NCI-H2171 (cell line): ENCODE data around the gene CNTFR.

Source experiments
- DNase-seq: peaks from one replicate; lab custom pipeline; 2025; lab: John Stamatoyannopoulos, UW

Gene CNTFR

GRCh38 chr9:34572628-34573027 lies 16.9 kb downstream of the CNTFR start:
- no peak for DNase-seq

- no peak for DNase-seq
Measured at GRCh38 chr9:34572092-34572491, 17.4 kb downstream of the CNTFR start.

GRCh38 chr9:34571481-34571810 lies 18.1 kb downstream of the CNTFR start:
- DNase-seq: no peak

DNA sequence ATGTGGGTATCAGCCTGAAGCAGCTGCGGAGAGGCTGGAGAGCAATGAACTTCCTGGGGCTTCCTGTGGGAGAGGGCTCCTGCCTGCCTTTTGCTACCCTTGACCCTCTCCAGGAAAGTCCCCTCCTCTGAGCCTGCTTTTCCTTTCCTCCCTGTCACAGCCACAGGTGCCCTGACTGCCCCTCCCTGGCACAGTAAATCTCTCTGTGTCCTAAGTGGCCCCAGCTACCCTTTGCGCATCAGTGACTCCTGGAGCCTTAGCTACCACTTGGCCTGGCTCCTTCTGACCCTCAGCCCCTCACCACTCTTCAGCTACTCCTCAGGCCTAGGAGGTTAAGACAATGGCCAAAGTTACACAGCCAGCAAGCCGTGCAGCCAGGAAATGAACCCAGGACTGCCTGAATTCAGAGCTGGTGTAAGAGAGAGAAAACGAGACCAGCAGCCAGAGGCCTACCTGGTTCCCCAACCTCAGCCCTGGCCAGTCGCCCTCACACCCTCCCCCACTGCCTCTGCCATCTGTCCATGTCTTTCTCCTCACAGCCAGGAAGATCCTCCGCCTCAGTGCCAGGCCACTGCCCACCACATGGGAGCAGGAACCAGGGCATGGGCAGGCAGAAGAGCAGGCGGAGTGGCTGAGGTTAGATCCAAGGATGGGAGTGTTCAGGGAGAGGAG lies 18.6 kb downstream of the CNTFR start:
- DNase-seq: no peak

- DNase-seq: no peak
Measured at GRCh38 chr9:34570376-34570775, 19.1 kb downstream of the CNTFR start.

DNA sequence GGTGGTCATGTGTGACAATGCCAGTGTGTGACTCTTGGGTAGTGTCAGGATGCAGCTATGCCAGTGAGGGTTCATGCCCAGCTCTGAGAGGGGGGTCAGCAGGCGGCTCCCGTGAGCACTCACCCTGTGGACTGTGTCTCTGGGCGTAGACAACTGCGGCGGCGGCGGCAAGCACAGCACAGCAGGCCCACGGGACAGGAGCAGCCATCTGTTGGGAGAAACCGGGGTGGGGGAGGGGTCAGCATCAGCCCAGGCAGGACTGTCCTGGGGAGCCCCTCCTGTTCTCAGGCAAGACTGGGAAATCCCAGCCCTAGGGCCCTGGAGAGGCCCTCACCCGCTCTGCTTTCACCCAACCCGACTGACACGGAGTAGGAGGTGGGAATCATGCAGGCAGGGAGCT lies 20.8 kb downstream of the CNTFR start:
- peak; percentile 36 for DNase-seq

DNA sequence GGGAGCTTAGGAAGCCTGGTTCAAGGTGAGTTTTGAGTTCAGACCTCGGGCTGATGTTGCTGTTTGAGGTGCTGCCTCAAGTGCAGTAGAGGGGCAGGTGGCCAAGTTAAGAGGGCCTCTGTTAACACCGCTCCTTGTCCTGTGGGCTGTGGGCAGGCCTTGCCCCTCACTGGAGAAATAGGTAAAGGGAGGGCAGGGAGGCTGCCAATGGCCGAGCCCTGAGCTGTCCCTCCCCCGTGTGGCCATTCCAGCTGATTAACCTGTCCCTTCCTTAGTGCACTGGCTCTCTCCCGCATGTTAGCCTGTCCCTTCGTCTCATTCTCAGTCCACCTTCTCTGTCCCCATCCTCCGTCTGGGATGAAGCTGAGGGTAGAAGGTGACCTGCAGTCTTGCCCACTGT lies 21.4 kb downstream of the CNTFR start:
- DNase-seq: no peak

GRCh38 chr9:34566972-34567371 lies 22.6 kb downstream of the CNTFR start:
- no peak for DNase-seq

DNA sequence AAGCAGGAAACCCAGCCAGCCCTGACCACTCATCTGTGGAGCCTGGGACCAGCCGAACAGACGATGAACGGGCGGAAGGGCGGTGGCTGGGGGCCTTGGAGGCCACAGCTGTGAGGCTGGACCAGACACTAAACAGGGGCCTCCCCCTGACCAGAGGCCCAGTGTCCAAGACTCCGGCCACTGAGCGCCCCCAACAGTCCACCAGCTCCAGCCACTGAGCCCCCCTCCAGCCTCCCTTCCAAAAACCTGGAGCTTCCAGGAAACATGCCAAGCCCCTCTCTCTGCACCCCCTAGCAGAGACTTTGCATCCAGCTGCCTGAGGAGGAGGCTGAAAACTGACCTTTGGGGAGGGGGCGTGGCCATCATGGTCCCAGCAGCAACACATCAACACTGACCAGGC lies 23.2 kb downstream of the CNTFR start:
- no peak for DNase-seq

DNA sequence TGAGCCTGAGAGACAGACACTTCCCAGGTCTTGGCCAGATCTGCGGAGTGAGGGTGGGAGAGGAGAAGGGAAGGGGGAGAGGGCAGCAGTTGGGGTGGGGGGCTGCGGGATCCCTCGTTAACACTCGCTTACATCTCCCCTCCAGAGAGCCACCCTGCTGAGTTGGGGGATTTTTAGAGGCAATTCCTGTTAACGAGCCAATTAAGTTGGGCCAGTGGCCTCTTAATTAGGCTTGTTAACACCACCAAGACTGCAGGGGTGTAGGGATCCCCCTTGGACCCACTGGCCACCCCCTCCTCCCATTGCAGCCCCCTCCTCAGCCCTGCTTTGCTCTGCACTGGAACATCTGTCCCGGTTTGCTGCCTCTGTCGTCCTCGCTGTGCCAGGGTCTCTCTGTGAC lies 23.7 kb downstream of the CNTFR start:
- DNase-seq: no peak

DNA sequence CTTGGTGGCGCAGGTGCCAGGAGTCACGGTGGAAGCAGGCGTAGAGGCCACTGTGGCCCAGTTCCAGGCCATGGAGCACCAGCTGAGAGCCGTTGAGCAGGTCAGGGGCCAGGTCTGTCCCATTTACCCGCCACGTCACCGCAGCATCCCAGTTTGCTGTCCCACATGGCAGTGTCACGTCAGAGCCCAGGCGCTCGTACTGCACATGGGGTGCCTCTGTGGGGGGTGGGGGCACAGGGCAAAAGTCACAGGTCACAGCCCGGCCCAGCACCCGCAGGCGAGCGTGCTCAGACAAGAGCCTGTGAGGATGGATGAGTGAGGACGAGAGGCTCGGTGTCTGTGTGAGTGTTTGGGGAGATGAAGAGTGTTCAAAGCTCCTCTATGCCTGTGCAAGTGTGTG lies 24.9 kb downstream of the CNTFR start:
- DNase-seq: no peak

DNA sequence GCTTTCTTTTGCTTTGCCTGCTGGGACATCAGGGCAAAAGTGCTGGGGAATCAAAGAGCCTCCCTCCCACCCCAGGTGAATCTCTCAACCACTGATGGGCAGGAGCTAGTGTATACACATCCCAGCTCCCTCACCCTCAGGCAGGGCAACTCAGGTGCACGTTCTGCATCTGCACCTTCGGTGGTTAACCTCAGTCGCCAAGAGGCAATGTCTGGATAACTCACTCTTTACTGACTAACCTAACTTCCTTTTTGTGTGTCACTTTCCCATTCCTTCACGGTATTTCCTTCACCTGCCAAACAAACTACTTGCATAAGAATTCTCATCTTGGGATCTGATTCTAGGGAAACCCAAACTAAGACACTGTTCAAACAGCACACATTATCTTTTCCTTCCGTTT lies 26.3 kb downstream of the CNTFR start:
- no peak for DNase-seq

GRCh38 chr9:34562135-34562745 lies 27.3 kb downstream of the CNTFR start:
- DNase-seq: no peak

DNA sequence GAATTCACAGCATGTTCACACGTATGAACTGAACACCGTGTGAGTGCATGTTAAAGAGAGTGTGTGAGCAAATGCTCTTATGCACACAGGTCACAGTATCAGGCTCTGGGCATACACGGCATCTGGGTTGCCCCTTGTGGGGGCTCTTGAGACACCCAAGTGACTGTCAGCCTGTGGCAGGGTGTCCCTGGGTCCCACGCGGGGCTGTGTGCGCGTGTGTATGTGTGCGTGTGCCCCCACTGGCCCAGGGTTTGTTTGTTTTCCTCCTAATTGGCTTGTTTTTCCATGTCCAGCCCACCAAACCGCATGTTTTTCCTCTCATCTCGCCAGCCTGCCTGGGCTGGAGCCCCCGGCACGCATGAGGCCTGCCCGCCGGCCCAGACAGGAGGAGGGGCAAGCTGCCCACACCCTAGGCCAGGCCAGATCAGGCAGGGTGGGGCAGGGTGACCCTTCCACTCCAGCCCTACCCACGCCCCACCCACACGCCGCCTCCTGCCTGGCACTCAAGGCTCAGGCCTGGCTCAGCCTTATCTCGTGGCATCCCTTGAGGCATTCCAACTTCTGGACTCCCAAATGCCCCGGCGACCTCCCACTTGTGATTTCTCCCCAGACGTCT lies 28.8 kb downstream of the CNTFR start:
- no peak for DNase-seq

DNA sequence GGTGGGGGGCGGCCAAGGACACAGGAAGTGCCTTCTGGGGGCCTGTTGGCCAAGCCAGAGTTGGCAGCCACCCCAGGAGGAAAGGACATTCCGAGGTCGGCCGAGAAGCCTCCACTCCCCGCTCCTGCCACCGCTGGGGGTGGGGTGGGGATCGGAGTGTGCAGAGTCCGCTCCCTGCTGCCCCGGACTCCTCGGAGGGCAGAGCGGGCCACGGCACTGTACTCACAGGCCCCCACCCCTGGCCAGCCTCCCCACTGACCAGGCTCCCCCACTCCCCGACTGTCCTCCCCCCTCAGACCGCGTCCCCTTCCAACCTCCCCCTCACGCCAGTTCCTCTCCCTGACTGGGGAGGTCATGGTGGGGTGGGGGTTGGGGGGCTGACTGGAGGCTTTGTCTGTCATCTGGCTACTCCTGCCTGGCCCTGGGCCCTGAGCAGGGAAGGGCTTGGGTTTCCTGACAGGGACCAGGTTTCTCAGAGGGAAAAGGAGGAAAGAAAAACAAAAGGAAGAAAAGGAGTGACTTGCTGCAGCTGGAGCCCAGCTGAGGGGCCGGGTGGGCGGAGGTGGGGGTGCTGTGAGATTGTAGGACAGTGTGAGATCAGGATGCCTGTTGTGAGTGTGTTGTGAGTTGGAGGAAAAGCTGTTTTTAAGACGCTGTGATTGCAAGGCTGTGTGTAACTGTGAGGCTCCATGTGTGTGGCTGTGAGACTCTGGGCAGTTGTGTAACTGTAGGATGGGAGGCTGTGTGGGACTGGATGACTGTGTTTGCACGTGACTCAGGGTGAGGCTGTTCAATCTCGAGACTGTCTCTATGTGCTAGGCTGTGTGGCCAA lies 29.7 kb downstream of the CNTFR start:
- DNase-seq: no peak

GRCh38 chr9:34558919-34559623 lies 30.5 kb downstream of the CNTFR start:
- no peak for DNase-seq

- DNase-seq: no peak
Measured at GRCh38 chr9:34558364-34558763, 31.2 kb downstream of the CNTFR start.

- no peak for DNase-seq
Measured at GRCh38 chr9:34557426-34558321, 31.9 kb downstream of the CNTFR start.

DNA sequence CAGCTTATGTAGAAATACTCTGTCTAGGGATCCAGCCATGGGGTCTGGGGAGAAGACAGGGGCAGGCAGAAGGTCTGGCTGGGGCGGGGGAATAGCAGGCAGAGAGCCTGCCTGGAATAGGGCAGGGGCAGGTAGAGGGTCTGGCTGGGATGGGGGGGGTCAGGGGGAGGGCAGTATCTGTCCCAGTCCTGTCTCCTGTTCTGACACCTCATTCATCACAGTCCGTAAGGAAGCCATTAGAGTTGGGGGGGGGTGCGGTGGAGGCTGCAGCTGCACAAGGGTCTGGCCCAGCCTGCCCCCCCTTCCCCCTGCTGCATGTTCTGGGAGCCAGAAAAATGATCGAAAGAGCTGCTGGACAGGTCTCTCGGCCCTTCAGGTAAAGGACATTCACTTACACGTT lies 32.6 kb downstream of the CNTFR start:
- no peak for DNase-seq

DNA sequence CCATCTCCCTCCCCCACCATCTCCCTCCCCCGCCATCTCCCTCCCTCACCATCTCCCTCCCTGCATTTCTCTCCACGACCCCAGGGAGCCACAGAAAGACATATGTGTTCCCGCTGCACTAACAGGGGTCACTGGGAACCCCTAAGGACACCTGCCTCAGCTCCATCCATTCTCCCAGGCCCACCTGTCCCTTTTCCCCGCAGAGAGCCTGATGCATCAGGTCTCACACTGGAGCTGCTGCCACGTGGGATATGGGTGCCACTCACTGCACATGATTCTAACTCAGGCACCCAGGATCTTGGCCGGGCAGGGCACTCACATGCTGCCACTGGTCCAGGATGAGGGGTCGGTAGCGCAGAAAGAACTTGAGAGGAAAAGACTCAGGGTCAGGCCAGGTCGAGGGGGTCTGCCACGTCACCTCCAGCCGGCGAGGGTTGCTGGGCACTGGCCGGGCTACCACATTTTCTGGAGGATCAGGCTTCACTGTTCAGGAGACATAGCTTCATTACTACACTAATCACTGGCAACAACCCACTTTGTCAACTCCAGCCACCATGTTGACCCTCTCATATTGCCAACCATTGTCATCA lies 33.5 kb downstream of the CNTFR start:
- DNase-seq: no peak

DNA sequence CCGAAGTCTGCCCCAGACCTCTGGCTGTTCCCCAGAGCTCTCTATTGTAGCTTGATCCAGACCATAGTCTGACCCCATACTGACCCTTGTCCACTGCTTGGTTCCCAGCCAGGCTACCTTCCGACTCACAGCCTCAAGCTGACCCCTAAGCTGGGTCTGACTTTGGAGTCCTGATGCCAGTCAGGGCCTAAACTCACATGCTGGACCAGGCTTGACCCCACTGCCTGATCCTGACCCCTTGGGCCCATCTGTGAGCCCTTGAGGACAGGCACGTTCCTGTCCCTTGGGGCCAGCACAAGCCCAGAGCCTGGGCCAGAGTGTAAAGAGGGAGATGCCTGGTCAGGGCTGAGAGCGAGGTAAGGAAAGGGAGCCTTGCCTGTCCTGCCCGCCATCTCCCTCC lies 34.0 kb downstream of the CNTFR start:
- no peak for DNase-seq
